NCI-H2227 treated with DMSO at 0.1 percent for 48 hours (cell line): ENCODE data around the gene NUCB2.

Experiments
- DNase-seq: peaks from one replicate; lab custom pipeline; 2025; lab: John Stamatoyannopoulos, UW

Gene NUCB2

GRCh38 chr11:17268902-17269301 is 7.6 kb upstream of the NUCB2 start:
- no peak for DNase-seq

- no peak for DNase-seq
Measured at GRCh38 chr11:17272801-17273200, 3.7 kb upstream of the NUCB2 start.

- no peak for DNase-seq
Measured at GRCh38 chr11:17273211-17273610, 3.3 kb upstream of the NUCB2 start.

- no peak for DNase-seq
Measured at GRCh38 chr11:17273668-17274282, 2.8 kb upstream of the NUCB2 start.

- no peak for DNase-seq
Measured at GRCh38 chr11:17275400-17276235, 921 bp upstream of the NUCB2 start.

DNA sequence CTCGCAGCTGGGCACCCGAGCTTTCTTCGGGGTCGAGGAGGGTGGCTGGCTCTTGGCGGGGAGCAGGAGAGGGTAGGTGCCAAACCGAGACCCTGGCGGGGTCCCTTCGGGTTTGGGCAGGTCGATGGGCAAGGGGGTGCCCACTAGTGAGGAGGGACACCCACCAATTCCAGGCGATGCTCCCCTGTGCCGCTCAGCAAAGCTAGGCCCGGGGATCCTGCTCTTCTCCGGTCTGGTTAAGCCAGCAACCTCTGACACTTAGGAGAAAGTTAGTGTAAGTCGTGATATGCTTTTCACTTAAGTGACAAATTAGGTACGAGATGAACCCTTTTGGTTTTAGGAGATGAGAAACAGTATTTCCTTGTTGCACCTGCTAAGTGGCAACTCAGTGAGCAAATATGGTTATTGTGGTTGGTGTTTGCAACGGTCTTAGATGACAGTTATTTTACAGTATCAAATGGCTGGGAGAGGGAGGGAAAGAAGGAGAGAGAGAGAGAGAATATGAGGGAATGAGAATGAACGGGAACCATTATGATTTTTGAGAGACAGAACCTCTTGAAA is 565 bp downstream of the NUCB2 start:
- DNase-seq, result peak; percentile 42

- DNase-seq, result no peak
Measured at GRCh38 chr11:17280494-17281127, 4.1 kb downstream of the NUCB2 start.

- no peak for DNase-seq
Measured at GRCh38 chr11:17286332-17286731, 9.8 kb downstream of the NUCB2 start.

GRCh38 chr11:17287058-17287457 is 10.5 kb downstream of the NUCB2 start:
- DNase-seq, result no peak

- DNase-seq, result no peak
Measured at GRCh38 chr11:17291710-17292109, 15.2 kb downstream of the NUCB2 start.

- no peak for DNase-seq
Measured at GRCh38 chr11:17293311-17293710, 16.8 kb downstream of the NUCB2 start.

- no peak for DNase-seq
Measured at GRCh38 chr11:17294033-17294432, 17.5 kb downstream of the NUCB2 start.

DNA sequence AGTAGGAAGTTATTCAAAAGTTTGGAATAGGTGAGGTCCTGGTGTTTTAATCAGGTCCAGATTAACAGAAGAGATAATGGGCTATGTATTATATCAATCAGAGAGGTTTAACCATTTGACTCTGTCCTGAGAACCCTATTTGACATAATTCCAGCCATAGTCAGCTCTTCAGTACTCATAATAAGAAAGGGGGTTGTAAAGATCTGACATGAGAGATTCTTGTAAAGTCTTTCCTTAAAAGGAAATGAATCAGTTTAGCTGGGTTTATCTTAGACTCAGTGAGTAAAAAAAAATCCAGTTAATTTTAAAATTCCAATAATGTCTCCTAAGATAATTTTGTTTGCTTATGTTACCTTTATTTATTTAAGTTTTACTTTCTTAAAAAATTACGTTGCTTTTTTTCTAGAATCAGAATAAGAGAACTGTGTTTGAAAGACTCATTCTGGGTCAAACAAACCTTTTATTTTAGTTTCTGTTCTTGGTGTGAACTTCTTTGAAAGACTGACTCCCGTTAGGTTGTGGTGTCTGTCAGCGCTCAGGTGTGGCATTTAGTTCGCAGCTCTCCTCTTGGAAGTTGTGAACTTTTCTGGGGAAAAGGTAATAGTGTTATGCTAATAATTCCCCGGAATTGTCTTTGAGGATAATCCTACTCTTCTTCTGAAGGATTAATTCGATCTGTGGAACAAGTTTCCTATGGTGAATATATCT is 20.5 kb downstream of the NUCB2 start:
- DNase-seq, result no peak

DNA sequence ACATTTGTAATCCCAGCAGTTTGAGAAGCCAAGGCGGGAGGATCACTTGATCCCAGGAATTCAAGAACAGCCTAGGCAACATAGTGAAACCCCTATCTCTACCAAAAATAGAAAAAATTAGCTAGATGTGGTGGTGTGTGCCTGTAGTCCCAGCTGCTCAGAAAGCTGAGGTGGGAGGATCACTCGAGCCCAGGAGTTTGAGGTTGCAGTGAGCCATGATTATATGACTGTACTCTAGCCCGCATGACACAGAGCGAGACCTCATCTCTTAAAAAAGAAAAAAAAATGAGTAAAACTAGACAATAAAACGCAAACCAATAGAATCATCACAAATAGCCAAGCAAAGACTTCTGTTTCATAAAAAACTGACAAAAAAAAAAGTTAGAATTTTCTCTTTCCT is 21.8 kb downstream of the NUCB2 start:
- no peak for DNase-seq

GRCh38 chr11:17300372-17300771 is 23.8 kb downstream of the NUCB2 start:
- DNase-seq, result no peak

- DNase-seq, result no peak
Measured at GRCh38 chr11:17313349-17314231, 37.1 kb downstream of the NUCB2 start.

DNA sequence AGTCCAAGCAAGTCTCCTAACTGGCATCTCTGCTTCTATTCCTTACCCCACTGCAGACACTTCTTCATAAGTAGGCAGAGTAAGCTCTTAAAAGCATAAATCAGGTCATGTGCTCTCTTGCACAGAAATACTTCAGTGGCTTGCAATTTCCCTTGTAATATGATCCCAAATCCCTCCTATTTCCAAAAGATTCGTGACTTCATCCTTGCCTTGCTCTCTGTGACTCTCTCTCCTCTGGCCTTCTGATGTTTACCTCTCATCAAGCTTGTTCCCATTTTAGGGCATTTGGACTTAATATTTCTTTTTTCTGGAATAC is 37.7 kb downstream of the NUCB2 start:
- DNase-seq, result no peak

- no peak for DNase-seq
Measured at GRCh38 chr11:17314904-17315426, 38.4 kb downstream of the NUCB2 start.

- DNase-seq, result no peak
Measured at GRCh38 chr11:17328871-17329494, 52.4 kb downstream of the NUCB2 start.

- no peak for DNase-seq
Measured at GRCh38 chr11:17331669-17332068, 55.1 kb downstream of the NUCB2 start.
